GM12878 (cell line): ENCODE results near the gene CDC16. TPM values are rescaled to one million over a fixed set of nuclear protein-coding genes. Genes with fewer than 3 reads are reported as not detected.

ENCODE experiments used
- BCL11A ChIP-seq: IDR thresholded peaks from 2 replicates; pipeline ENCODE4 v1.6.1; 2011; ENCODE audit warnings: low read depth, low read length
- CREM ChIP-seq: IDR thresholded peaks from 2 replicates; pipeline ENCODE4 v1.6.1; 2014; ENCODE audit warnings: antibody characterized with exemption, low read depth
- DPF2 ChIP-seq: fragments of 450-650 bp; IDR thresholded peaks from 2 replicates; pipeline ENCODE4 v1.6.1; 2017; ENCODE audit warnings: mild to moderate bottlenecking
- EP300 ChIP-seq, 2 experiments: fragments of 150-350 bp in 1 of 2; IDR thresholded peaks; 2 replicates each; pipeline ENCODE4 v1.6.1; 2011 to 2012; ENCODE audit warnings: low read depth in 2 of 2, low read length in 2 of 2, borderline replicate concordance in 1 of 2, improper control_type of control experiment in 1 of 2, inconsistent platforms in 1 of 2; ENCODE audit not compliant: control insufficient read depth in 1 of 2
- FOXM1 ChIP-seq: IDR thresholded peaks from 2 replicates; pipeline ENCODE4 v1.6.1; 2012; ENCODE audit warnings: low read depth, mild to moderate bottlenecking, inconsistent platforms, low read length, moderate library complexity
- GABPA ChIP-seq: IDR thresholded peaks from 2 replicates; pipeline ENCODE4 v1.6.1; 2014; ENCODE audit warnings: antibody characterized with exemption, low read depth, mild to moderate bottlenecking, inconsistent platforms
- HDGF ChIP-seq: fragments of 450-650 bp; IDR thresholded peaks from 2 replicates; pipeline ENCODE4 v1.6.1; 2016; ENCODE audit warnings: antibody characterized with exemption
- IRF4 ChIP-seq: IDR thresholded peaks from 2 replicates; pipeline ENCODE4 v1.6.1; 2011; ENCODE audit warnings: low read depth, low read length
- JUNB ChIP-seq: IDR thresholded peaks from 2 replicates; pipeline ENCODE4 v1.6.1; 2016; ENCODE audit warnings: antibody characterized with exemption, mild to moderate bottlenecking
- KLF5 ChIP-seq: fragments of 450-650 bp; IDR thresholded peaks from 2 replicates; pipeline ENCODE4 v1.6.1; 2014; ENCODE audit warnings: mild to moderate bottlenecking; ENCODE audit not compliant: partially characterized antibody
- MYB ChIP-seq: fragments of 150-350 bp; IDR thresholded peaks from 2 replicates; pipeline ENCODE4 v1.6.1; 2014; ENCODE audit warnings: mild to moderate bottlenecking, low read depth, low read length, borderline replicate concordance
- NFYA ChIP-seq: IDR thresholded peaks from 2 replicates; pipeline ENCODE4 v1.6.1; 2011; ENCODE audit warnings: low read depth, mild to moderate bottlenecking, low read length, improper control_type of control experiment, borderline replicate concordance
- NRF1 ChIP-seq: conservative IDR thresholded peaks from 2 replicates; pipeline ENCODE4 v1.6.1; 2011; ENCODE audit warnings: mild to moderate bottlenecking, low read depth, low read length, improper control_type of control experiment
- PAX8 ChIP-seq: fragments of 450-650 bp; IDR thresholded peaks from 2 replicates; pipeline ENCODE4 v1.6.1; 2017; ENCODE audit warnings: mild to moderate bottlenecking, moderate library complexity
- POLR2AphosphoS2 ChIP-seq: IDR thresholded peaks from 2 replicates; pipeline ENCODE4 v1.6.1; 2011; ENCODE audit warnings: low read depth, mild to moderate bottlenecking, low read length, improper control_type of control experiment, moderate library complexity
- POLR2AphosphoS5 ChIP-seq: IDR thresholded peaks from 2 replicates; pipeline ENCODE4 v1.6.1; 2011; ENCODE audit warnings: mild to moderate bottlenecking, low read length, inconsistent platforms
- POU2F2 ChIP-seq: IDR thresholded peaks from 3 replicates; pipeline ENCODE4 v1.6.1; 2011; ENCODE audit warnings: low read depth, mild to moderate bottlenecking, low read length, borderline replicate concordance
- RUNX3 ChIP-seq: IDR thresholded peaks from 2 replicates; pipeline ENCODE4 v1.6.1; 2012; ENCODE audit warnings: low read length, inconsistent platforms
- SMC3 ChIP-seq: IDR thresholded peaks from 2 replicates; pipeline ENCODE4 v1.6.1; 2011; ENCODE audit warnings: low read length, improper control_type of control experiment, borderline replicate concordance
- STAT3 ChIP-seq: IDR thresholded peaks from 2 replicates; pipeline ENCODE4 v1.6.1; 2011; ENCODE audit warnings: low read depth, low read length, improper control_type of control experiment
- TCF12 ChIP-seq: IDR thresholded peaks from 2 replicates; pipeline ENCODE4 v1.6.1; 2011; ENCODE audit warnings: low read depth, mild to moderate bottlenecking, low read length
- YY1 ChIP-seq: IDR thresholded peaks from 2 replicates; pipeline ENCODE4 v1.6.1; 2011; ENCODE audit warnings: low read depth, mild to moderate bottlenecking, low read length
- polyA plus RNA-seq, 11 experiments: library from polyadenylated mRNA; depleted of rRNA in 4 of 11; unstranded in 6 of 11; stranded (reverse) in 5 of 11; fragments of >200 nt; fragmentation: Nextera tagmentation in 4 of 11; fragmentation: Illumina TruSeq in 1 of 11; extraction: Ambion mirVana in 4 of 11; extraction: Trizol in 1 of 11; gene quantifications; 1 replicate in 1 of 11; 2 replicates in 10 of 11; pipeline versions ENCODE4 v1.2.1 to v1.2.3, GENCODE V29; 2011 to 2016; ENCODE audit warnings: inconsistent platforms in 2 of 11, missing spikeins in 2 of 11, low read depth in 1 of 11
- total RNA-seq, 4 experiments: library from RNA; depleted of rRNA in 3 of 4; stranded (reverse); fragments of >200 nt in 3 of 4; fragmentation: Illumina TruSeq in 1 of 4; extraction: Trizol in 1 of 4; gene quantifications; 2 replicates each; pipeline versions ENCODE4 v1.2.1 to v1.2.3, GENCODE V29; 2013 to 2021
- TF ChIP-seq, protein P1 (sequence below): fragments of 450-650 bp; IDR thresholded peaks from 2 replicates; pipeline ENCODE4 v1.6.1; 2017; ENCODE audit warnings: antibody characterized with exemption, mild to moderate bottlenecking, moderate library complexity
- TF ChIP-seq, protein P2 (sequence below): fragments of 450-650 bp; IDR thresholded peaks from 2 replicates; pipeline ENCODE4 v1.6.1; 2017; ENCODE audit warnings: mild to moderate bottlenecking, moderate library complexity

Gene CDC16
- total and polyA plus RNA-seq, 10 of the 15 experiments (the other 5 are each of a cell fraction or from before 2014, with no cell fraction given), result 15.4 to 92.9 (median 31.4) TPM

DNA sequence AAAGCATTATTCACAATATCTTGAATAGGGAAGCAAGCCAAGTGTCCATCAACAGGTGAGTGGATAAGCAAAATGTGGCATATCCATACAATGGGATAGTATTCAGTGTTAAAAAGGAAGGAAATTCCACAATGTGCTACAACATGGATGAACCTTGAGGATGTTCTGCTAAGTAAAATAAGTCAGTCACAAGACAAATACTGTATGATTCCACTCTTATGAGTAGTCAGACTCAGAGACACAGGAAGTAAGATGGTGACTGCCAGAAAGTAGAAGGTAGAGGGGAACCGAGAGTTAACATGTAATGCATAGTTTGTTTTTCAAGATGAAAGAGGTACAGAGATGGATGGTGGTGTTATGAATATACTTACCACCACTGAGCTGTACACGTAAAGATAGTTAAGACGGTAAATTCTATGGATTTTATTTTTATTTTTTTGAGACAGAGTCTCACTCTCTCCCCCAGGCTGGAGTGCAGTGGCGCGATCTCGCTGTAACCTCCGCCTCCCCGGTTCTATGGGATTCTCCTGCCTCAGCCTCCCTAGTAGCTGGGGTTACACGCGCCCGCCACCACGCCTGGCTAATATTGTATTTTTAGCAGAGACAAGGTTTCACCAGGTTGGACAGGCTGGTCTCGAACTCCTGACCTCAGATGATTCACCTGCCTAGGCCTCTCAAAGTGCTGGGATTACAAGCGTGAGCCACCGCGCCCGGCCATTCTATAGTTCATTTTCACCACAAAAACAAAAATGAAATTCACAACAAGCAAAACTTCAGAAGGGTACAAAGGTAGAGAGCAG, 78.6 kb downstream of the CDC16 start (continued):
- TF ChIP-seq KLF5 (peak; percentile 97), JUNB (peak; percentile 83), POLR2AphosphoS2 (no peak), GABPA (peak; percentile 37), YY1 (peak; percentile 70; the same call in 1 of the 2 replicates), PAX8 (peak; percentile 83; the same call in 1 of the 2 replicates), SMC3 (no peak), HDGF (peak; percentile 67; the same call in 1 of the 2 replicates), RUNX3 (peak; percentile 55), IRF4 (peak; percentile 83), DPF2 (peak; percentile 25), POU2F2 (peak; percentile 49; the same call in 2 of the 3 replicates), STAT3 (no peak), NFYA (no peak), NRF1 (no peak), CREM (no peak), FOXM1 (peak; percentile 48; the same call in 1 of the 2 replicates), POLR2AphosphoS5 (peak; percentile 65), BCL11A (0 out of 2 replicates have a peak, but pooled peaks have one; percentile 16), MYB (no peak), EP300 (IDR thresholded peaks at IDR 0.05; ENCODE audit: borderline replicate concordance in 1 of 2, control insufficient read depth in 1 of 2, low read depth in 2 of 2, low read length in 2 of 2) (0 out of 4 replicates have a peak, but pooled peaks of 1 of the 2 experiments have one; percentile 40), TCF12 (no peak)
- TF ChIP-seq, protein P1, sequence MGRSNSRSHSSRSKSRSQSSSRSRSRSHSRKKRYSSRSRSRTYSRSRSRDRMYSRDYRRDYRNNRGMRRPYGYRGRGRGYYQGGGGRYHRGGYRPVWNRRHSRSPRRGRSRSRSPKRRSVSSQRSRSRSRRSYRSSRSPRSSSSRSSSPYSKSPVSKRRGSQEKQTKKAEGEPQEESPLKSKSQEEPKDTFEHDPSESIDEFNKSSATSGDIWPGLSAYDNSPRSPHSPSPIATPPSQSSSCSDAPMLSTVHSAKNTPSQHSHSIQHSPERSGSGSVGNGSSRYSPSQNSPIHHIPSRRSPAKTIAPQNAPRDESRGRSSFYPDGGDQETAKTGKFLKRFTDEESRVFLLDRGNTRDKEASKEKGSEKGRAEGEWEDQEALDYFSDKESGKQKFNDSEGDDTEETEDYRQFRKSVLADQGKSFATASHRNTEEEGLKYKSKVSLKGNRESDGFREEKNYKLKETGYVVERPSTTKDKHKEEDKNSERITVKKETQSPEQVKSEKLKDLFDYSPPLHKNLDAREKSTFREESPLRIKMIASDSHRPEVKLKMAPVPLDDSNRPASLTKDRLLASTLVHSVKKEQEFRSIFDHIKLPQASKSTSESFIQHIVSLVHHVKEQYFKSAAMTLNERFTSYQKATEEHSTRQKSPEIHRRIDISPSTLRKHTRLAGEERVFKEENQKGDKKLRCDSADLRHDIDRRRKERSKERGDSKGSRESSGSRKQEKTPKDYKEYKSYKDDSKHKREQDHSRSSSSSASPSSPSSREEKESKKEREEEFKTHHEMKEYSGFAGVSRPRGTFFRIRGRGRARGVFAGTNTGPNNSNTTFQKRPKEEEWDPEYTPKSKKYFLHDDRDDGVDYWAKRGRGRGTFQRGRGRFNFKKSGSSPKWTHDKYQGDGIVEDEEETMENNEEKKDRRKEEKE, result peak; percentile 85
- TF ChIP-seq, protein P2, sequence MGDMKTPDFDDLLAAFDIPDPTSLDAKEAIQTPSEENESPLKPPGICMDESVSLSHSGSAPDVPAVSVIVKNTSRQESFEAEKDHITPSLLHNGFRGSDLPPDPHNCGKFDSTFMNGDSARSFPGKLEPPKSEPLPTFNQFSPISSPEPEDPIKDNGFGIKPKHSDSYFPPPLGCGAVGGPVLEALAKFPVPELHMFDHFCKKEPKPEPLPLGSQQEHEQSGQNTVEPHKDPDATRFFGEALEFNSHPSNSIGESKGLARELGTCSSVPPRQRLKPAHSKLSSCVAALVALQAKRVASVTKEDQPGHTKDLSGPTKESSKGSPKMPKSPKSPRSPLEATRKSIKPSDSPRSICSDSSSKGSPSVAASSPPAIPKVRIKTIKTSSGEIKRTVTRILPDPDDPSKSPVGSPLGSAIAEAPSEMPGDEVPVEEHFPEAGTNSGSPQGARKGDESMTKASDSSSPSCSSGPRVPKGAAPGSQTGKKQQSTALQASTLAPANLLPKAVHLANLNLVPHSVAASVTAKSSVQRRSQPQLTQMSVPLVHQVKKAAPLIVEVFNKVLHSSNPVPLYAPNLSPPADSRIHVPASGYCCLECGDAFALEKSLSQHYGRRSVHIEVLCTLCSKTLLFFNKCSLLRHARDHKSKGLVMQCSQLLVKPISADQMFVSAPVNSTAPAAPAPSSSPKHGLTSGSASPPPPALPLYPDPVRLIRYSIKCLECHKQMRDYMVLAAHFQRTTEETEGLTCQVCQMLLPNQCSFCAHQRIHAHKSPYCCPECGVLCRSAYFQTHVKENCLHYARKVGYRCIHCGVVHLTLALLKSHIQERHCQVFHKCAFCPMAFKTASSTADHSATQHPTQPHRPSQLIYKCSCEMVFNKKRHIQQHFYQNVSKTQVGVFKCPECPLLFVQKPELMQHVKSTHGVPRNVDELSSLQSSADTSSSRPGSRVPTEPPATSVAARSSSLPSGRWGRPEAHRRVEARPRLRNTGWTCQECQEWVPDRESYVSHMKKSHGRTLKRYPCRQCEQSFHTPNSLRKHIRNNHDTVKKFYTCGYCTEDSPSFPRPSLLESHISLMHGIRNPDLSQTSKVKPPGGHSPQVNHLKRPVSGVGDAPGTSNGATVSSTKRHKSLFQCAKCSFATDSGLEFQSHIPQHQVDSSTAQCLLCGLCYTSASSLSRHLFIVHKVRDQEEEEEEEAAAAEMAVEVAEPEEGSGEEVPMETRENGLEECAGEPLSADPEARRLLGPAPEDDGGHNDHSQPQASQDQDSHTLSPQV, result 0 out of 2 replicates have a peak, but pooled peaks have one; percentile 9
